K562 treated with DMSO at 1 percent for 12 hours (cell line): ENCODE results near the gene PRRC2A. TPM values are rescaled to one million over a fixed set of nuclear protein-coding genes. Genes with fewer than 3 reads are reported as not detected.

Experiments
- total RNA-seq: library from RNA; unstranded; fragments of 300-600 nt; gene quantifications from 2 replicates; pipeline ENCODE4 v1.2.3, GENCODE V29; 2022; ENCODE audit not compliant: insufficient read depth

Gene PRRC2A
- total RNA-seq, 1 experiment from 2014 or later = 261 TPM

Other genes starting within 250 kb of the PRRC2A start
- gene MICA, start 217.1 kb upstream of the PRRC2A start, total RNA-seq = 19.1 and 31.6 TPM in 2 replicates
- gene MICB, start 122.6 kb upstream of the PRRC2A start, total RNA-seq = 19.2 and 35.6 TPM in 2 replicates
- gene MCCD1, start 91.8 kb upstream of the PRRC2A start, total RNA-seq = not detected in 2 replicates
- 110 and 208 TPM in 2 replicates for gene DDX39B, start 78.7 kb upstream of the PRRC2A start, total RNA-seq
- not detected in 2 replicates for gene ATP6V1G2, start 74.1 kb upstream of the PRRC2A start, total RNA-seq
- 65.2 and 74.9 TPM in 2 replicates for gene NFKBIL1, start 73.1 kb upstream of the PRRC2A start, total RNA-seq
- 1.2 TPM in 1 of 2 replicates, not detected in the other for gene LTA, start 48.4 kb upstream of the PRRC2A start, total RNA-seq
- gene TNF, start 45.1 kb upstream of the PRRC2A start, total RNA-seq = not detected in 2 replicates
- 1.1 TPM in 1 of 2 replicates, not detected in the other for gene LTB, start 38.3 kb upstream of the PRRC2A start, total RNA-seq
- gene LST1, start 34.4 kb upstream of the PRRC2A start, total RNA-seq = 3.7 and 5.1 TPM in 2 replicates
- 2.2 TPM in 1 of 2 replicates, not detected in the other for gene NCR3, start 27.7 kb upstream of the PRRC2A start, total RNA-seq
- gene AIF1, start 5.5 kb upstream of the PRRC2A start, total RNA-seq = 8.8 and 20.6 TPM in 2 replicates
- 285 and 425 TPM in 2 replicates for gene BAG6, start 31.9 kb downstream of the PRRC2A start, total RNA-seq
- gene APOM, start 35.2 kb downstream of the PRRC2A start, total RNA-seq = 3.6 and 14.1 TPM in 2 replicates
- 22.4 and 35.6 TPM in 2 replicates for gene C6orf47, start 40.1 kb downstream of the PRRC2A start, total RNA-seq
- 48.9 and 50.1 TPM in 2 replicates for gene GPANK1, start 44.3 kb downstream of the PRRC2A start, total RNA-seq
- 524 and 598 TPM in 2 replicates for gene CSNK2B, start 45.4 kb downstream of the PRRC2A start, total RNA-seq
- 2.1 and 12.9 TPM in 2 replicates for gene LY6G5B, start 49.3 kb downstream of the PRRC2A start, total RNA-seq
- gene LY6G5C, start 60.4 kb downstream of the PRRC2A start, total RNA-seq = not detected in 2 replicates
- gene ABHD16A, start 82.6 kb downstream of the PRRC2A start, total RNA-seq = 80.3 and 103 TPM in 2 replicates
- not detected in 2 replicates for gene LY6G6F, start 86.2 kb downstream of the PRRC2A start, total RNA-seq
- gene LY6G6D, start 94.6 kb downstream of the PRRC2A start, total RNA-seq = not detected in 2 replicates
- gene LY6G6C, start 101.0 kb downstream of the PRRC2A start, total RNA-seq = not detected in 2 replicates
- not detected in 2 replicates for gene MPIG6B, start 102.7 kb downstream of the PRRC2A start, total RNA-seq
- 45.6 and 57.2 TPM in 2 replicates for gene DDAH2, start 108.6 kb downstream of the PRRC2A start, total RNA-seq
- 1,195 and 1,297 TPM in 2 replicates for gene CLIC1, start 115.8 kb downstream of the PRRC2A start, total RNA-seq
- gene MSH5, start 119.3 kb downstream of the PRRC2A start, total RNA-seq = 14.8 and 39.6 TPM in 2 replicates
- gene SAPCD1, start 141.9 kb downstream of the PRRC2A start, total RNA-seq = 6.8 and 8.2 TPM in 2 replicates
- 1.5 and 6.2 TPM in 2 replicates for gene VWA7, start 156.6 kb downstream of the PRRC2A start, total RNA-seq
- 86.3 and 98.8 TPM in 2 replicates for gene VARS1, start 175.0 kb downstream of the PRRC2A start, total RNA-seq
- 150 and 173 TPM in 2 replicates for gene LSM2, start 186.3 kb downstream of the PRRC2A start, total RNA-seq
- gene HSPA1L, start 194.6 kb downstream of the PRRC2A start, total RNA-seq = 3.4 and 6.2 TPM in 2 replicates
- 632 and 775 TPM in 2 replicates for gene HSPA1A, start 194.8 kb downstream of the PRRC2A start, total RNA-seq
- 409 and 626 TPM in 2 replicates for gene HSPA1B, start 207.0 kb downstream of the PRRC2A start, total RNA-seq
- 218 and 311 TPM in 2 replicates for gene NEU1, start 242.1 kb downstream of the PRRC2A start, total RNA-seq